Posterior cingulate gyrus (tissue), 11 donors: Measurements from ENCODE around the gene RPN2.

Source experiments
- DNase-seq, 10 donors: peaks; one replicate each; pipeline versions ENCODE4 v3.0.0 to v3.0.0-alpha.2; 2020 to 2021; ENCODE audit warnings: mixed read lengths in 3 of 10
- intact Hi-C: fragments of 100-400 bp; cut with DNase I; formaldehyde crosslinking; loops from one replicate; pipeline ENCODE4 v1.15.1; 2023

RPN2 gene

GRCh38 chr20:37284691-37285161, 105.6 kb downstream of the RPN2 start:
- DNase-seq: peak in 1 of 10 donors; percentile 57
- intact Hi-C loops: no loop called here

- intact Hi-C loops: no loop called here
- DNase-seq: peak in 1 of 10 donors; percentile 43
Measured at GRCh38 chr20:37285664-37286374, 106.7 kb downstream of the RPN2 start.

- intact Hi-C loops: no loop called here
Measured at GRCh38 chr20:37288091-37288490, 109.0 kb downstream of the RPN2 start.

GRCh38 chr20:37290158-37290810, 111.2 kb downstream of the RPN2 start:
- peak in 1 of 10 donors; percentile 41 for DNase-seq
- intact Hi-C loops: no loop called here

More at GRCh38 chr20:37288091-37288490, 109.0 kb downstream of the RPN2 start:
- DNase-seq: peak in 1 of 10 donors; percentile 25
